HG03025 (cell line): ENCODE data around the gene WDR1.
A peak's percentile ranks its signal among the peaks of the same experiment; 100 is the strongest.

Experiments used
- ATAC-seq: cut with Tn5 transposase; IDR thresholded peaks from one replicate; pipeline ENCODE4 v1.9.1; 2021; ENCODE audit warnings: mild to moderate bottlenecking, moderate library complexity; ENCODE audit not compliant: unreplicated experiment, low FRiP score

The WDR1 gene

DNA sequence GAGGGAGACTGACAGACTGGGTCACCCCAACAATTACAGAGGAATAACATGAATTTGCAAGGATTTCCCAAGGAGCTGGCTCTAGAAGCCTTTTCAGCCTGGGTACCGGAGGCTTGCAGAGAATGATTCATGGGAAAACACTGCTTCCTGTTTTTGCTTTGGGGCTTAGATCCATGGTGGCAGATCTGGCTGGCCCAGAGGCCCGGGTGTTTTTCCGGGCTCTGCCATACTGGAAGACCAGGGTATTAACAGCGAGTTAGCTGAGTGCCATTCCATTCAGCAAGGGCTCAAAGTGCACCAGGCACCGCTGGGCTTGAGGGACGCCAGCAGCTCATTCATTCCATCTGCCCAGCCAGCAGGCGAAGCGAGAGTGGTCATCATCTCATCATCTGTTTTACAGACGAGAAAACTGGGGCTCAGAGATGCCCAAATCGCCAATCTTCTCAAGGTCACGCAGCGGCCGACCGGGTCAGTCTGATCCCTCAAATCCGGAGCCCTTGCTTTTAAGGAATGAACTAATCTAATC, 1.3 kb downstream of the WDR1 start:
- no peak for ATAC-seq

DNA sequence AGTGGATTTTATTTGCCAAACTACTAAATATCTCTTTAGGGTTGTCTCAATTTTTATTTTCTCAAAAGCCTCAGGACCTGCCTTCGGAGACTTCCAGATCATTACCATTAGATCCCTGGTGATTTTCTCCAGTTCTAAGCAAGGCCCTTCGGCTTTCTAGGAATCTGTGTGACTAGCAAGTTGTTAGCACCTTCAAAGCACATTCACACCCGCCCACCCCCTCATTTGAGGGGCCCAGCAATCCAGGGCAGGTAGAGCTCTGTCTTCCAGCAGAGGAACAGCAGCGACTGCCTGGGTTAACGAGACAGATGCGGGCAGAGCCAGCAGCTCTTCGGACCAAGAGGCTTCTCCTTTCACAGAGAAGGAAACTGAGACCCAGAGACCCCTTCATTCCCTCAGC, 2.0 kb downstream of the WDR1 start:
- ATAC-seq: no peak

DNA sequence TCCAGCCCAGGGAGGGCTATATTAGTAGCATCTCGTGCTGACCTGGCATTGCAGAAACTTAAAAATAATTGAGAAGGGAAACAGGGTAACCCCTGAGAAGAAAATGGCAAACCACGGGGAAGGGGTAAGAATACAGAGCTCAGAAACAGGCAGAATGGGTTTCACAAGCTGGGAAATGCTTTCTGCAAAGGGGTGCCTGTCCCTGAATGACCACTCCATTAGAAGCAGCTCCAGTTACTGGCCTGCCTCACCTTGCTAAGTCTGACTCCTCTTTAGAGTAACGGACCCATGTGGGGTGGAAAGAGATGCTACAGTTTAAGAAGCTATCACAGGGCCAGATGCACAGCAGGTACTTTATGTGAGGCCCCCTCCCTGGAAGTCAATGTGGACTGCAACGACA, 2.5 kb downstream of the WDR1 start:
- no peak for ATAC-seq

DNA sequence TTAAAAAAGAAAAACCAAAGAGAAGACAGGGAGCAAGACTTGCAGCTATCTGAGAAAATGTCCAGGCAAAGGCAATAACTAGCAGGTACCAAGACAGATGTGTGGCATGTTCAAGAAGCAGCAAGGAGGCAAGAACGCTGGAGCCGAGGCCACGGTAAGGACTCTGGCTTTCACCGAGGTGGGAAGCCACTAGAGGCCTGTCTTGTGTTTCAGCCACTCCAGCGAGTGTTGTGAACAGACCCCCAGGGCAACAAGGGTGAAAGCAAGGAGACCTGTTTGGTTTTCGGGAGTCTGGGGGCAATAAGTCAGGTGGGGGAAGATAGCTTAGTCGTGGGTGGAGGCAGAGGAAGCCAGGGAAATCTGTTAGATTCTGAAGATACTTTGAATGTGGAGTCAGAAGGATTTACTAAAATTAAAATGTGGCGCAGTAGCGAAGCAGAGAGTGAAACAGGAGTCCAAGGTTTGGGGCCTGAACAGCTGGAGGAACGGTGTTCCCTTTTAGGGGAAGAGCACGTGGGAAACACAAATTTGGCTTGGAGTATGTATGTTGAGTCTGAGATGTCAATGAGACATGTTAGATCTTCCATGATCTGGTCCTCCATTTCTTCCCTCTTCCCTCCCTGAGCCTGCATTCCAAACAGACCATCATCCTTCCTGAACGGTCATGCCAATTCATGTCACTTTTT, 3.1 kb downstream of the WDR1 start:
- ATAC-seq: no peak

DNA sequence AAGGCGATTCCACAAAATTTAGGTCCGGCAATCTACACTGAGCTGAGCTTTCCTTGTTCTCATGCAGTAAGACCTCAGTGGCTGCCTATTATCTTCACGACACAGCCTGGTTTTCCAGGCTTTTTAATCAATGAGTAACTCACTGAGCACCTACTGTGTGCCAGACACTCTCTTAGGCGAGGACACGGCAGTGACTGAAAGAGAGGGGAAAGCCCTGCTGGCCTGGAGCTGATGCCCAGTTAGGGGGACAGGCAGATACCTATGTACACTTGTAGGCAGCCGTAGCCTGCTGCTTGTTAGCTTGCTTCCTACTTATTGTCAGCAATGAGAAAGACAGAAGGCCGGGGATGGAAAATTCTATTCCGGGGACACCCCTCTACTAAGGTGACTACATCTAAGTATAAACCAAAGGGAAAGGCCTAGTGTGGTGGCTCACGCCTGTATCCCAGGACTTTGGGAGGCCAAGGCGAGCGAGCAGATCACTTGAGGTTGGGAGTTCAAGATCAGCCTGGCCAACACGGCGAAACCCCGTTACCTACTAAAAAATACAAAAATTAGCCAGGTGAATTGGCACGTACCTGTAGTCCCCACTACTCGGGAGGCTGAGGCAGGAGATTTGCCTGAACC, 3.8 kb downstream of the WDR1 start:
- no peak for ATAC-seq

DNA sequence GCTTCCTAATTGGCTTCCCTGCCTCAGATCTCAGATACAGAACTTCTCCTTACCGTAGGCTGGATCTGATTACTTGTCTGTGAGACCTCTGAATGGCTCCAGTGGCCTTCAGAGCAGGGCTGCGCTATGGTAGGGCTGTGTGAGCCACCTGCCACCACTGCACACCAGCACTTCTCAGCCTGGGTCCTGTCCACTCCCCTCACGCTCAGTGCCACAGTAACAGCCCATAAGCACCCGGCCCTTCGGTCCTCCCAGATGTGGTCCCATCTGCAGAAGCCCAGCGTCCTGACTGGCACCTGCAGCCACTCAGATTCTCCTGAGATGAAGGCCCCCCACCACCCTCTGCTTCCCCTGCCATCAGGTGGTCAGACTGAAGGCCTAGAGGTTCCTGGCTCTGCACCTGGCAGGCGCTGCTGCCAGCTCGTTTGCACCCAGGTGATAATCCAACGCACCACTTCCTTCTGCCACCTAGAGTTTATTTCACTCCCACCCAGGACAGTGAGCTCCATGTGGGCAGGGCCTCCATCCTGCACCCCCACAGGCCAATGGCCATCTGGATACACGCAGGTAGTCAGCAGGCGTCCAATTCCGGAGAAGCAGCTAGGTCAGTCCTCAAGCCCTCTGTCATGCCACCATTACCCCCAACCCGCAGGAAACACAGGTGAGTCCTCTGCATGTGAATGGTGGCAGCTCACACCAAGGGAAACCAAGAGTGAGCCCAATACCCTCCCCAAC, 5.4 kb downstream of the WDR1 start:
- no peak for ATAC-seq

DNA sequence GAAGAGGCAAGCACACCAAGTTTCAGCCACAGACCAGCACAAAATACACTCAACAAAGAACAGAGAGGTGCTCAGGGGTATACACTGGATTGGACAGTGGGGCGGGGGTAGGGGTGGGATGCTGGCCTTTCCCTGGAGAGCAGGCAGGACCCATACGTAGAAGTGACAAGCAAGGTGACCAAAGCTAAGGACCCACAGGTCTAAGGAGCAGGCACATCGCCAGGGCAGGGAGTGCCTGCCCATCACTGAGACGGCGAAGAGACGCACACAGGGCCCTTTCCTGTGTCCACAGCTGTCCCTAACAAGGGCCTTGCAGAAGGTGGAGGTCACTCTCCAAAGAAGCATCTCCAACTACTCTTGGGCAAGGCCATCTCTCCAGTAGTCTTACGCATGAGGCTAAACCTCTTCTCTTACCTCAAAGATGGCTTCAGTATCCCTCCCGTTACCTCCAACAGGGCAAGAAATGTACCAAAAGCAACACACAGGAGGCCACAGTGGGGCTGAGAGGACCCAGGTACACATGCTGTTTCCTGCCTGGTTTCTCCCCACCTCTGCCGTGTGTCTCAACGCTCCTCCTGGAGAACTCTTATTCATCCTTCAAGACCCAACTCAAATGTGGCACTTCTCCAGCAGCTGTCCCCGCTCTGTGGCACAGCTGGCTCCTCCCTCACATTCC, 6.5 kb downstream of the WDR1 start:
- no peak for ATAC-seq

DNA sequence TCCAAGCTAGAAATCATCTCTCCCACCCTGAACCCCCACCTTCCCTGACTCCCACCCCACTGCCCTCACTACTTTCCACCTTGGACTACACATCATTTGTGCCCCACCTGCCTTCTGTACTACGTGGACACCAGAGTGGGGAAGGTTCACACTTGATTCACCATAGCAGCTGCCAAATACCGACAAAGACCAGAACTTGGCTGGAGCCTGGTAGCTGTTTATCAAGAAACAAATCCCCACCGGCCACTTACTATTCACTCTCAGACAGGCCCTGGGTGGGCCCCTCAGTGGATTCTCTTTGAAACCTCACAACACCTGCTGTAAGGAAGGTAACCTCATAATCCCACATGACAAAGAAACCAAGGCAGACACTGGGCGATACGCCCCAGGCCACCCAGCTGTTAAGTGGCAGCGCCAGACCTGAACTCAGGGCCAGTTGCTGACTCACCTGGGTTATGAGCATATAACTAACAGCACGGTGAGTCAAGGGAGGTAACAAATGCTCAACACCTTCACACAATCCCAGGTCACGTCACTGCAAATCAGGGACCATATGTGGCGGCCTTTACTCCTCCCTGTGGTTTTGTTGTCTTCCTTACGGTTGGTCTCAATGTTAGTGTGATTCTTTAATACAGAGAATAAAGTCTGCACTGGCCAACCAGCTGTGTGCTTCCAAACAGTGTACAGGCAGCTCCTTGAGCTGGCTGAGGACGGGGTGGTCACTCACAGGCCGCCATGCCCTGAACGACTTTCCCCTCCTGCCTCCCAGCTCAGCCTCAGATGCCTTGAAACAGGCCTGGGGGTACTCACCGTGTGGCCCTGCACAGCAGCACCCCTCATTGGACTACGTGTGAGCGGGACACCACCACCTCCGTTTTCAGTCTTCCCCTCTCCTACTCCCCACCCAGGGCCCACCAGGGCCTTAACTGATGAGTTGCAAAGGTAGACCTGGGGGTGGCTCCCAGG, 7.5 kb downstream of the WDR1 start:
- no peak for ATAC-seq

DNA sequence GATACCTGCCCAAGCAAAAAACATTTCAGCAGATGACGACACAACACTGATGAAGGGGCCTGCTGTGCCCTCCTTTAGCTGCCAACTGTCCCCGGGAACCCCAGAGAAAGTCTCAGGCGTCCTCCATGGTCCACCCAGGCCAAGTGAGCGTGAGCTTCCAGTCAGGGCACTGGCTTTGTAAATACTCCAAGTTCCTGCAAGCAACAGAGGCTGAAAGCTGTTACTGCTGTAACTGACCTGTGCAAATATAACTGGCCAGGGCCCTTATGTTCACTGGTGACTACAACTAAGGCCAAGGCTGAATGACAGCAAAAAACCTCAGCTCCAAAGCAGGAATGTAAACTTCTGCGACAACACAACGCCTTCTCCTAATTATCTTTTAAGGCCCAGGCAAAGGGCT, 8.2 kb downstream of the WDR1 start:
- no peak for ATAC-seq

DNA sequence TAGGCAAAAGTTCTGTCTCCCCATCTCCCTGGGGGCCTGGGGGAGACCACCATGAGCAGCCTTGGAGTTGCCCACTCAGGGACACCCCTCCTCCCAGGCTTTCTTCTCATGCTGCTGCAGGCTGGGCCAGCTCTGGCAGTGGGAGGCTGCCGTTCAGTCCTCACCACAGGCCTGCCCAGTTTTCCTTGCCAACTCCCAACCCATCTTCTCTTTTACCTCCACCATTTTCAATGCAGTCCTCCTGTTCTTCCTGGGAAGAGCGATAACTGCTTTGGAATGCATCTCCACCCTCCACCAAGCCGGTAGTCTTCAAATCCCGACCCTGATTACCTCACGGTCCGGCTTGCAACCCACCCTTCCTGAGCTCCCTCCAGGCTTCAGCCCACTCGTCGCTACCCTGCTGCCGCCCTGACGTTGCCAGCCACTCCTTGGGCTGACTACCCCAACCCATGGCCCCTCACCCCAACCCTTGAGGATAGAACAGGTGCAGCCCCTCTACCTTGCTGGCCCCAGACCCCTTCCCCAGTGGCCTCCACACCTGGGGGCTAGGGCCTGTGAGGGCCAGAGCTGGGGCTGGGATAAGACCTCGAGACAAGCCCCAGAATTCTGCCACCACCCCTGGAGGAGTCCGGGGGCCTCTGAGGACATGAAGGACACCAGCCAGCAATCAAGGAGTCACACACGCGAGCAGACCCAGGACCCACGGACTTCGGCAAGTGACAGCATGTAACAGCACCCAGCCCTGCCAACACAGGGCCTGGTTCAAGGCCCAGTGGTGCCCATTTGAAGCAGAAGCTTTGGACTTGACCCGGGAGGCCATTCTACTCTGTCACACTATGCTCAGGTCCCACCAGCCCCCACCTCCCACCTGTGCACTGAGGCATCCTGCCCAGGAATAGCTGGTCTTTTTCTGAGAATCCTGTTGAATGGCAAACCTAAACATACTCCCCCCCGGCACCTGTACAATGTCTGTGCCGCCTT, 9.2 kb downstream of the WDR1 start:
- no peak for ATAC-seq

DNA sequence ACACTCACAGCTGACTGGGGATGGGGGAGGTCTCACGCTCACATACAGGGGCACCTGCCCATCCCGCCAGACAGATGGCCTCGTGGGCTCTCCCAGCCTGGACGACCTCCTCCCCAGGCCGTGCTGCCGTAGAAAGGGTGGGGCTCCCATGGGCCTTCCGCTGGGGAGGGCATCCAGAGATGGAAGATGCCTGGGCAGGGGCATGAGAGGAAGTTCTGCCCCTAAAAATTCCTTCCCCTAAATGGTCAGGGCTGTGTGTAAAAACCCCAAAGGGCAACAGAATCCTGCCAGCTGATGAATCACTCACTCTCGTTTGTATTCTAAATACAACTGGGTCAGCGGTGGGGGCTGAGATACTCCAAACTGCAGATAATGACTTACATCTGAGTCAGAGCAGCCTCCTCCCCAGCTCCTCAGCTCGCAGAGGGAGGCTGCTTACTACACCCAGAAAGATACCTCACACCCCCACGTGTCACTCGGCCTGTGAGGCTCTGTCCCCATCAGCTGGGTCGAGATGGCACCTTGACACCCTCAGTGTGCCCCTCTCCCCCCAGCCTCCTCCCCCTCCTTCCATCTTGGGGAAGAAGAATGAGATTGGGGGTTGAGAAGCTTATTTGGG, 10.1 kb downstream of the WDR1 start:
- no peak for ATAC-seq

DNA sequence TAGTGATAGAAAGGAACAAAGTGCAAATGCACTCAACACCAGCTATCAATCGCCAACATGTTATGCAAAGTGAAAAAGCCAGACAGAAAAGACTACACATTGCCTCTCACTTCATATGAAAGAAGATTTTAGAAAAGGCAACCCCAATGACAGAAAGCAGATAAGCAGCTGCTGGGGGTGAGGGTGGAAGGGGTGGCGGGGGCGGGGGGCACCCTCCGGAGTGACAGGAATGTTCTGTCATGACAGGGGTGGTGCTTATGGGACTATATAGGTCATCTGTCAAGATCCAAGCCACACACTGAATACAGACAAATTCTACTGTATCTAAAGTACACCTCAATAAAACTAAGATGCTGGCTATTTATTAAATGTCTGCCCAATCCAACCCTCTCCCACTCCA, 10.7 kb downstream of the WDR1 start:
- ATAC-seq: no peak

DNA sequence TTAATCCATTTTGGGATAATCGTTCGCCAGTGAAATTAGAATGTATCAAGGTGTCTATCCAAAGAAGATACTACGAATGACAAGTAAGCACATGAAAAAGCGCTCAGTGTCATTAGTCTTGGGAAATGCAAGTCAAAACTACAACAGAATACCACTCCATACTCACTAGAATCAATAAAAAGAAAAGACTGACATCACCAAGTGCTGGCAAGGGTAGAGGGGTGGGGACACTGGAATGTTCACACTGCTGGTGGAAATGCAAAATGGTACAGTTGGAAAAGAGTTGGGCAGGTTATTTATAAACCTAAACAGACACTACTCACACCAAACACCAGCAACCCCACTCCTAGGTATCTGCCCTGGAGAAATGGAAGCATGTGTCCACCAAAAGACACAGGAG, 11.2 kb downstream of the WDR1 start:
- ATAC-seq: no peak

DNA sequence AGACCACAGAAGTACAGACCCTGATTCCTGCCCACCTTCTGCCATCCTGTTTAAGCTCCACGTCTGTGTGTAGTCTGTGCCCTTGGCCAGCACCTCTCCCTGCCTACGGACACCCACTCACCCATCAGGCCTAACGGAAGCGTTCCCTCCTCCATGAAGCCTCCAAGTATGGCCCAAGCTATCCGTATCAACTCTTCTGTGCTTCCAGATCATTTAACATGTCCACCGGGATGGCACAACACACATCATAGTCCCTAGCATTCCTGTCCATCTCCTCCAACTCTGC, 11.7 kb downstream of the WDR1 start:
- ATAC-seq: no peak

DNA sequence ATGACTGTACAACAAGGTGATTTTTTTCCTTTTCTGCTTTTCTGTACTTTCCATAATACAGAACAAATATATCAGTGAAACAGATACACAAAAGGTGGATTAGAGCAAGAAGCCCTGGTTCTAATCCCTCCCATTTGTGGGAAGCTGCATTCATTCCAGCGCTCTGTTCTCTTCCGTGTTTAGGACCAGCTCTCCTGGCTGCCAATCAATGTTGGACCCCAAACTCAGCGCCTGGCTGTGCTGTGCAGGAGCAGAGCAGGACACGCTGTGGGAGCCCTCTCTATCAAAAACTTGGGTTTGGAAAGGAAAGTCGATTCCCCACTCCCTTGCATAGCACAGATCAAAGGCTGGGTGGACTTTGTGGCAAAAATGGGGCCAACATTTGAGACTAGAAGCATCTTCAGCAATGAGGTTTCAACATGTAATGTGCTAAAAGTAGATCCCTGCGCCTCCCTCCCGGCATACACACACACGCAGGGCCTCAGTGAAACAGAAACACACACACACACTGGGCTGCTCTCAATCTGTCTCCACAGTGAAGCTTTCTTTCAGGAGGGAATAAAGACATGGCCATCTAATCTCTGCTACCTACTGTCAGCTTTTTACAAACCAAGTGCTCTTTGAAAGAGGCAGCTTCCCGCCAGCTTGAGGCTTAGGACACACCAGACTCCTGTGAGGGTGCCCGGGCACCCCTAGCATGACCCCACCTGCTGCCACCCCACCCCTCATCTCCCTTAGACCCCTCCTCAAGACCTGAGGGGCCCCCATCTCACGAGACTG, 12.2 kb downstream of the WDR1 start:
- ATAC-seq: peak; percentile 69

DNA sequence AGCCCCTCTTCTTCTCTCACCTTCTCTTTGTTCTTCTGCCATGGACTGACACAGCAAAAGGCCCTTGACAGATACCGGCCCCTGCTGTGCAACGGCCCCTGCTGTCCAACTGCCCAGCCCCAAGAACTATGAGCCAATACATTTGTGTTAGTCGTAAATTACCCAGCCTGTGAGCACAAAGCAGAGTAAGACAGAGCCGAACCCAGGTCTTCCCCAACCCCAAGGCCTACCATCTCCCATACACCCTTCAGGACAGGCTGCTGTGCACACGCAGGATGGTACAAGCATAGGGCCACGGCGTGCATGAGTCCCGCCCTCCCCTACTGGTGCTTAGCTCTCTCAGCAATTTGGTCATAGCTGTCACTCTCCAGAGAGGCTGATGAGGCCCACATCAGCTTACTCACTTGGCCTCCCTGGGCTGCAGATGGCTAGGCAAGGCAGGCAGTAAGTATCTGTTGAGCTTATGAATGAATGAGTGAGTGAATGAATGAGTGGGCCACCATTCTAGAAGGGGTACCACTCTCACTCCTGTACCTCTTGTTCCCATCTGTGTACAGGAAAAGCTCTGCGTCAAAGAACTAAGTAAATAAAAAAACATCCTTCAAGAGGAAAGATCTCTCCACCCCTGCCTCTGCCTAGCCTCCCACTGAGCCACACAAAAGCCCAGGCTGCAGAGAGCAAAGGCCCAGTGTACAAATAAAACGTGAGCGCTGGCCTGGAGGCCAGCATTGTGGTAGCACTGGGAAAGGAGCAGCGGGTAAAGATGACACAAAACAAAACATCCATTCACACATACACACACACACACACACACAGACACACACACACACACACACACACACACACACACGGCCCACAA, 13.9 kb downstream of the WDR1 start:
- no peak for ATAC-seq
